Transverse colon (tissue), 4 donors: ENCODE results near the gene SRSF2. TPM values are rescaled to one million over a fixed set of nuclear protein-coding genes. Genes with fewer than 3 reads are reported as not detected.
"Not testable (repeated sequence)": the region's sequence is repeated elsewhere in the genome, so short reads cannot be mapped to it uniquely, and the experiment has no call there.

Source experiments
- DNase-seq: peaks from one replicate; pipeline ENCODE4 v3.0.0-alpha.2; 2019
- H3K27ac ChIP-seq, 4 donors: fragments of 200-600 bp; sonication (generic); 2 replicates each; pipeline ENCODE4 v1.5.1; 2016 to 2018; ENCODE audit warnings: inconsistent platforms in 4 of 4
- H3K27me3 ChIP-seq: fragments of 200-600 bp; sonication (generic); 2 replicates; pipeline ENCODE4 v1.5.1; 2017; ENCODE audit warnings: inconsistent platforms
- H3K36me3 ChIP-seq, 4 donors: fragments of 200-600 bp; sonication (generic); 2 replicates each; pipeline ENCODE4 v1.5.1; 2017 to 2019; ENCODE audit warnings: inconsistent platforms in 4 of 4
- H3K4me1 ChIP-seq, 4 donors: fragments of 200-600 bp; sonication (generic); 2 replicates each; pipeline ENCODE4 v1.5.1; 2017 to 2020; ENCODE audit warnings: inconsistent platforms in 4 of 4
- H3K4me3 ChIP-seq, 4 donors: fragments of 200-600 bp; sonication (generic); 1 replicate in 1 of 4; 2 replicates in 3 of 4; pipeline versions ENCODE4 v1.5.1 to v1.6.1; 2017 to 2019; ENCODE audit warnings: inconsistent platforms in 4 of 4
- H3K9me3 ChIP-seq, 2 donors: fragments of 200-600 bp; sonication (generic); 2 replicates each; pipeline ENCODE4 v1.5.1; 2017 to 2019; ENCODE audit warnings: inconsistent platforms in 2 of 2
- EP300 ChIP-seq: sonication (generic); formaldehyde crosslinking; IDR thresholded peaks from one replicate; pipeline ENCODE4 v1.6.1; 2017; ENCODE audit warnings: antibody characterized with exemption, low read depth
- POLR2A ChIP-seq: fragments of 450-650 bp; IDR thresholded peaks from one replicate; pipeline ENCODE4 v1.6.1; 2016; ENCODE audit warnings: antibody characterized with exemption, mild to moderate bottlenecking, moderate library complexity
- POLR2AphosphoS5 ChIP-seq, 3 donors: sonication (generic); formaldehyde crosslinking; IDR thresholded peaks; one replicate each; pipeline ENCODE4 v1.6.1; 2016; ENCODE audit warnings: antibody characterized with exemption in 3 of 3
- WGBS, 2 donors: methylation state at CpG; one replicate each; pipeline ENCODE4 v1.1.5; 2018; ENCODE audit warnings: low coverage in 1 of 2; 5-methylcytosine and 5-hydroxymethylcytosine counted together
- in situ Hi-C, 4 donors: fragments of 200-750 bp; cut with MboI; loops; one replicate each; pipeline versions ENCODE4 v1.15.0 to v1.15.1; 2017; ENCODE audit warnings: low sequenced_read_pairs in 3 of 4, low pct_ligation_motif_present in 1 of 4, low pct_unique_long_range_greater_than_20kb in 1 of 4
- intact Hi-C: fragments of 100-400 bp; cut with DNase I; formaldehyde crosslinking; loops from one replicate; pipeline ENCODE4 v1.15.1; 2023; ENCODE audit warnings: low total_unique reads
- total RNA-seq, 4 donors: library from RNA; depleted of rRNA; stranded (reverse); fragments of >200 nt; gene quantifications; one replicate each; pipeline ENCODE4 v1.1.0, GENCODE V29; 2016
- TF ChIP-seq, protein P1 (sequence below), 5 experiments: fragments of 200-600 bp in 3 of 5; fragments of 450-650 bp in 2 of 5; sonication (generic) in 3 of 5; IDR thresholded peaks; 1 replicate in 2 of 5; 2 replicates in 3 of 5; pipeline ENCODE4 v1.5.1; 2016 to 2017; ENCODE audit warnings: antibody characterized with exemption in 5 of 5, inconsistent platforms in 3 of 5, mild to moderate bottlenecking in 2 of 5, moderate library complexity in 1 of 5

SRSF2 gene
- total RNA-seq, 4 donors from 2014 or later = 193 to 1,196 (median 348) TPM

DNA sequence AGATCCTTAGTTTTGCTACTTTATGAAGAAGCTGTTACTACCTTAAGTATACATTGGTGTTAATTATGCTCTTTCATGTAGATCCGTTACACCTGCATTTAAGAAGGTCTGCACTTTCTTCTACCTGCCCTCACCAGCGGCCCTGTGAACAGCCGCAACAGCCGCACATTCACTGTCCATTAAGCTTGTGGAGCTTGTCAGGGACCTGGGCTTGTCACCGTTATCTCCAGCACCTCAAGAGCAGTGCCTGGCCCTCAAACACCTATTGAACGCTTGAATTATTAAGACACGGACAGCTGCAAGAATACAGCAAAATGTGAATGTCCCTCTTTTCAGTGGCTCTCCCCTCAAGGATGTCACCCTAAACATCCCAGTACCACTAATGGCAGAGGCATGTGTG lies 23.4 kb downstream of the SRSF2 start:
- intact Hi-C loops = no loop called here

DNA sequence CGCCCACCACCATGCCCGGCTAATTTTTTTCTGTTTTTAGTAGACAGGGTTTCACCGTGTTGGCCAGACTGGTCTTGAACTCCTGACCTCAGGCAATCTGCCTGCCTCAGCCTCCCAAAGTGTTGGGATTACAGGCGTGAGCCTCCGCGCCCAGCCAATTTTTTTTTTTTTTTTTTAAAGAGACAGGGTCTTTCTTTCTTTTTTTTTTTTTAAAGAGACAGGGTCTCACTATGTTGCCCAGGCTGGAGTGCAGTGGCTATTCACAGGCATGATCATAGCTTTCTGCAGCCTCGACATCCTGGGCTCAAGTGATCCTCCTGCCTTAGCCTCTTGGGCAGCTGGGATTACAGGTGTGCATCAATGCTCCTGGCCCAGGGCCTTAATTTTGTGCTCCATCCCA lies 24.8 kb downstream of the SRSF2 start:
- H3K4me1 ChIP-seq = peaks cover 15 to 52% (median 22%) of the 10 kb centered on the region in 4 donors
- intact Hi-C loops, H3K27me3 ChIP-seq, H3K4me3 ChIP-seq, H3K9me3 ChIP-seq, DNase-seq: not testable (repeated sequence)
- peaks cover 0 to 33% (median 3%) of the 10 kb centered on the region in 4 donors for H3K36me3 ChIP-seq
- H3K27ac ChIP-seq = peak overlapping the region in 3 of 4 donors; percentile 83 to 85 (median 84)
- WGBS, 2 donors = 60 to 63% methylated on average over 5 to 7 of the region's 7 CpGs
- in situ Hi-C loops = loop anchor here in 1 of 4 donors (25.0 kb wide), 1 partner anchor 175 kb away; the partner anchor contains the start of genes CYGB and PRCD

More for the DNA sequence above, 23.4 kb downstream of the SRSF2 start:
- peak overlapping the region in 1 of 4 donors; percentile 2 for H3K27ac ChIP-seq
- no peaks in the 10 kb centered on the region for H3K27me3 ChIP-seq
- 92 to 96% methylated on average over 2 to 7 of the region's 7 CpGs for WGBS, 2 donors
- peaks cover 8 to 37% (median 15%) of the 10 kb centered on the region in 4 donors for H3K4me1 ChIP-seq
- DNase-seq = no peak
- TF ChIP-seq POLR2AphosphoS5 (IDR thresholded peaks at IDR 0.05) = no peak
- TF ChIP-seq, protein P1, sequence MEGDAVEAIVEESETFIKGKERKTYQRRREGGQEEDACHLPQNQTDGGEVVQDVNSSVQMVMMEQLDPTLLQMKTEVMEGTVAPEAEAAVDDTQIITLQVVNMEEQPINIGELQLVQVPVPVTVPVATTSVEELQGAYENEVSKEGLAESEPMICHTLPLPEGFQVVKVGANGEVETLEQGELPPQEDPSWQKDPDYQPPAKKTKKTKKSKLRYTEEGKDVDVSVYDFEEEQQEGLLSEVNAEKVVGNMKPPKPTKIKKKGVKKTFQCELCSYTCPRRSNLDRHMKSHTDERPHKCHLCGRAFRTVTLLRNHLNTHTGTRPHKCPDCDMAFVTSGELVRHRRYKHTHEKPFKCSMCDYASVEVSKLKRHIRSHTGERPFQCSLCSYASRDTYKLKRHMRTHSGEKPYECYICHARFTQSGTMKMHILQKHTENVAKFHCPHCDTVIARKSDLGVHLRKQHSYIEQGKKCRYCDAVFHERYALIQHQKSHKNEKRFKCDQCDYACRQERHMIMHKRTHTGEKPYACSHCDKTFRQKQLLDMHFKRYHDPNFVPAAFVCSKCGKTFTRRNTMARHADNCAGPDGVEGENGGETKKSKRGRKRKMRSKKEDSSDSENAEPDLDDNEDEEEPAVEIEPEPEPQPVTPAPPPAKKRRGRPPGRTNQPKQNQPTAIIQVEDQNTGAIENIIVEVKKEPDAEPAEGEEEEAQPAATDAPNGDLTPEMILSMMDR (IDR thresholded peaks at IDR 0.05) = no peak
- no peak for TF ChIP-seq EP300
- no peak for TF ChIP-seq POLR2A
- H3K4me3 ChIP-seq = no peak overlapping the region
- H3K36me3 ChIP-seq = peaks cover 0 to 44% (median 10%) of the 10 kb centered on the region in 4 donors
- H3K9me3 ChIP-seq = no peaks in the 10 kb centered on the region
- in situ Hi-C loops = loop anchor here in 1 of 4 donors (25.0 kb wide), 1 partner anchor 176 kb away; the partner anchor contains the start of genes CYGB and PRCD

DNA sequence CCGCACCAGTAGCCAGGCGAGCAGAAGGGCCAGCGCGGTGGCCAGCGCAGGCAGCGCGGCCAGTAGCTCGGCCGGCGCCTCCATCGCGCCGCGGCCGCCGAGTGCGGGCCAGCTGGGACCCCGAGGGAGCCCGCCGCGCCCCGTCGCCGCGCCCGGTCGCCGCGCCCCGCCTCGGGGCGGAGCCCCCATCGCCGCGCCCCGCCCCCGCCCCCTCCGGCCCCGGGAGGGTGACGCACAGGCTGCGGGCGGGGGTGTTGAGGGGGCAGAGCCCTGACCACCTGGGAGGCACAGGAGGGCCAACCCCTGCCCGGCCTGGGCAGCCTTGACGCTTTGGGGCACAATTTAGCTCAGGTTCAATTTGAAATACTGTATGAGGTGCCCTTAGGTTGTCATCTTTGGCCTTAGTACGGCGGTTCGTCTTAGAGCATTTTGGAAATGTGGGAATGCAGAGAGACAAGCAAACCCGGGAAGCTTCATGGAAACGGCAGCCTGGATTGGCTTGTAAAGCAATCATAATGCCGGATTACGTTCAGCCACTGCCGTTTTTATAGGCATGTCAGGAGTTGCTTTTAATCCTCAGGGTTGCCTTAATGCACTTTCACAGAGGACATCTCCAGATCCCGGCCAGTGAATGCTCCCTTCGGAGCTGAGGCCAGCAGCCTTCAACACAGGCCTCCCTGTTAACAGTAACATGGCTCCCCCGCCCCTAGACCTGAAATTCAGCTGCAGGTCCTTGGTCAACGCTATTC lies 26.1 kb downstream of the SRSF2 start, which contains the start of gene MXRA7:
Gene MXRA7 (minus strand): TSS at position 103 of the 749 bp plus-strand sequence. CDS start 19 bp downstream, at position 84.
- intact Hi-C loops = no loop called here
- 15 to 22% methylated on average over 5 to 14 of the region's 56 CpGs for WGBS, 2 donors
- peaks cover 15 to 46% (median 22%) of the 10 kb centered on the region in 4 donors for H3K4me1 ChIP-seq

DNA sequence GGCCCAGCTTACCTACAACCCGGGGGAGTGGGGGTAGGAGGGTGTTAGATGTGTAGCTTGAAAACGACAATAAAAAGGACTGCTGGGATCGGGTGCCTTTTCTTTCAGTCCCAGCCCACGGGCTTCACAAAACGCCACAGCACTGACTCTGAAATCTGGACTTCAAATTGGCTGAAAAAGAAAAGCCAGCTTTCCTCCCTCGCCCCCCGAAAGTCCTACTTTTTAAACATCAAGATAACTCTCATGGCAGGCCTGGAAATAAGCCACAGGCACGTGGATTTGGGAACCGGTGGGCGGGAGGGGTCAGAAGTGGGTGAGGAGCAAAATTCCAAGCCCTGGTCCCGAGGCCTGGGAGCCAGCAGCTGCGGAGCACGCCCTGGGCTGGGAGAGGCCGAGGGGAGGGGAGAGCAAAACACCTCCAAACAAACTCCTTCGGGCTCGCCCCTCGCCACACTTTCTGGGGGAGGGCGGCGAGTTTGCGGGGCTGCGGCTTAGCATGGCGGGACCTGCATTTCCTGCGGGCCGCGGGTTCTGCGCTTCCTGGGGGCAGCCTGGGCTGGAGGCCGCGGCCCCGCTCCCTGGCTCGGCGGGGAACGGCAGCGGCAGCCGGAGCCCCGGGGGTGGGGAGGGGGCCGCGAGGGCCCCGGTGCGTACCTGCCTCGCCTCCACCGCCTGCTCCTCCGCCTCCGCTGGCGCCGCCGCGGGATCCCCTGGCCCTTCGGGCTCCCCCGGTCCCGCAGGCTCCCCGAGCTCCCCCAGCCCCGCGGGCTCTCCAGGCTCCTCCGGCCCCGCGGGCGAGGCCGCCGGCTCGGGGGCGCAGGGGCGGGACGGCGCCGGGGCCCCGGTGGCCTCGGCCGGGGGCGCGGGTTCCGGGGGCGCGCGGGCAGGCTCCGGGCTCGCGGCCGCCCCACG lies 26.9 kb downstream of the SRSF2 start:
- H3K9me3 ChIP-seq, DNase-seq, H3K27me3 ChIP-seq, intact Hi-C loops: not testable (repeated sequence)
- Histone ChIP-seq H3K4me1 (peaks cover 10 to 38% (median 22%) of the 10 kb centered on the region in 4 donors), H3K36me3 (peaks cover 0 to 14% (median 0%) of the 10 kb centered on the region in 4 donors), H3K27ac (peak overlapping the region; percentile 82 to 97 (median 88)), H3K4me3 (peak overlapping the region; percentile 42 to 91 (median 57))
- in situ Hi-C loops = loop anchor here in 1 of 4 donors (25.0 kb wide), 1 partner anchor 173 kb away; the partner anchor contains the start of genes CYGB and PRCD
- 9% methylated on average over 25 of the region's 79 CpGs; no CpG with 5 or more reads in 1 of the 2 donors for WGBS, 2 donors

More for the DNA sequence above, 26.1 kb downstream of the SRSF2 start, which contains the start of gene MXRA7:
- peak; percentile 72 for DNase-seq
- peak in 1 of 3 donors; percentile 12 for TF ChIP-seq POLR2AphosphoS5 (IDR thresholded peaks at IDR 0.05)
- TF ChIP-seq, protein P1 (IDR thresholded peaks at IDR 0.05) = no peak
- H3K27ac ChIP-seq = peak within 1 kb of the TSS; percentile 82 to 97 (median 88)
- peaks cover 0 to 21% (median 0%) of the 10 kb centered on the region in 4 donors for H3K36me3 ChIP-seq
- in situ Hi-C loops = loop anchor here in 1 of 4 donors (25.0 kb wide), 1 partner anchor 174 kb away; the partner anchor contains the start of genes CYGB and PRCD
- H3K9me3 ChIP-seq = no peaks in the 10 kb centered on the region
- H3K27me3 ChIP-seq = no peaks in the 10 kb centered on the region
- peak within 1 kb of the TSS; percentile 42 to 91 (median 57) for H3K4me3 ChIP-seq
